ENCODE results near the gene MRPS9.

MRPS9 gene

DNA sequence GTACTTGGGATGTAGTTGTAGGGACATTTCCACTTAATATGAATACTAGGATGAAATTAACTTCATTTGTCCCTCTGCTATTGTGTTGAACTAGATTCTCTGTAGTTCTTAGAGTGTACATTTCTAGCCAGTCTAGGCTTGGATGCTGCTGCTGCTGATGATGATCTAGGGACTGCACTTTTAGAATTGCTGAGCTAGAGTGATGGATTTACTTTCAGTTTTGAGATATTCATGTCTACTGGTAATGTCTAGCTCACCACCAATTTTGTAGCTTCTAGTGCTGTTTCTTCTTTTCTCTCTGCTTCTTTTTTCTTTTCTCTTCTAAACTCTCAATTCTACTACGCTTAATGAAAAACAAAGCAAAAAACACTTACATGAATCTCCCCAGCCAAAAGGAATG, 49.4 kb downstream of the MRPS9 start:
- TF ChIP-seq, protein P1, sequence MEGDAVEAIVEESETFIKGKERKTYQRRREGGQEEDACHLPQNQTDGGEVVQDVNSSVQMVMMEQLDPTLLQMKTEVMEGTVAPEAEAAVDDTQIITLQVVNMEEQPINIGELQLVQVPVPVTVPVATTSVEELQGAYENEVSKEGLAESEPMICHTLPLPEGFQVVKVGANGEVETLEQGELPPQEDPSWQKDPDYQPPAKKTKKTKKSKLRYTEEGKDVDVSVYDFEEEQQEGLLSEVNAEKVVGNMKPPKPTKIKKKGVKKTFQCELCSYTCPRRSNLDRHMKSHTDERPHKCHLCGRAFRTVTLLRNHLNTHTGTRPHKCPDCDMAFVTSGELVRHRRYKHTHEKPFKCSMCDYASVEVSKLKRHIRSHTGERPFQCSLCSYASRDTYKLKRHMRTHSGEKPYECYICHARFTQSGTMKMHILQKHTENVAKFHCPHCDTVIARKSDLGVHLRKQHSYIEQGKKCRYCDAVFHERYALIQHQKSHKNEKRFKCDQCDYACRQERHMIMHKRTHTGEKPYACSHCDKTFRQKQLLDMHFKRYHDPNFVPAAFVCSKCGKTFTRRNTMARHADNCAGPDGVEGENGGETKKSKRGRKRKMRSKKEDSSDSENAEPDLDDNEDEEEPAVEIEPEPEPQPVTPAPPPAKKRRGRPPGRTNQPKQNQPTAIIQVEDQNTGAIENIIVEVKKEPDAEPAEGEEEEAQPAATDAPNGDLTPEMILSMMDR (IDR thresholded peaks at IDR 0.05) = no peak
- no peaks in the 10 kb centered on the region for H3K4me1 ChIP-seq (ENCODE audit: control insufficient read depth in 1 of 2, insufficient read depth in 1 of 2, low read depth in 1 of 2, low read length in 1 of 2)
- H3K4me3 ChIP-seq (ENCODE audit: low read depth in 1 of 2, low read length in 1 of 2) = no peak overlapping the region
- no peaks in the 10 kb centered on the region for H3K36me3 ChIP-seq
- no peaks in the 10 kb centered on the region for H3K27me3 ChIP-seq
- no peaks in the 10 kb centered on the region for H3K9me3 ChIP-seq
- H3K27ac ChIP-seq = no peak overlapping the region

GRCh38 chr2:105090091-105090490, 52.2 kb downstream of the MRPS9 start:
- Histone ChIP-seq H3K4me3 (ENCODE audit: low read depth in 1 of 2, low read length in 1 of 2) (no peak overlapping the region), H3K36me3 (no peaks in the 10 kb centered on the region), H3K9me3 (no peaks in the 10 kb centered on the region), H3K4me1 (ENCODE audit: control insufficient read depth in 1 of 2, insufficient read depth in 1 of 2, low read depth in 1 of 2, low read length in 1 of 2) (no peaks in the 10 kb centered on the region), H3K27me3 (no peaks in the 10 kb centered on the region), H3K27ac (no peak overlapping the region)
- TF ChIP-seq, protein P1 (IDR thresholded peaks at IDR 0.05) = no peak

- H3K4me1 ChIP-seq (ENCODE audit: control insufficient read depth in 1 of 2, insufficient read depth in 1 of 2, low read depth in 1 of 2, low read length in 1 of 2) = no peaks in the 10 kb centered on the region
- TF ChIP-seq, protein P1 (IDR thresholded peaks at IDR 0.05) = no peak
- no peaks in the 10 kb centered on the region for H3K27me3 ChIP-seq
- peaks cover 9% of the 10 kb centered on the region for H3K36me3 ChIP-seq
- no peak overlapping the region for H3K4me3 ChIP-seq (ENCODE audit: low read depth in 1 of 2, low read length in 1 of 2)
- H3K9me3 ChIP-seq = no peaks in the 10 kb centered on the region
- H3K27ac ChIP-seq = no peak overlapping the region
Observed at GRCh38 chr2:105092797-105093196, 54.9 kb downstream of the MRPS9 start.

GRCh38 chr2:105099153-105099552, 61.3 kb downstream of the MRPS9 start:
- Histone ChIP-seq H3K4me3 (ENCODE audit: low read depth in 1 of 2, low read length in 1 of 2) (no peak overlapping the region), H3K36me3 (peaks cover 19% of the 10 kb centered on the region)

DNA sequence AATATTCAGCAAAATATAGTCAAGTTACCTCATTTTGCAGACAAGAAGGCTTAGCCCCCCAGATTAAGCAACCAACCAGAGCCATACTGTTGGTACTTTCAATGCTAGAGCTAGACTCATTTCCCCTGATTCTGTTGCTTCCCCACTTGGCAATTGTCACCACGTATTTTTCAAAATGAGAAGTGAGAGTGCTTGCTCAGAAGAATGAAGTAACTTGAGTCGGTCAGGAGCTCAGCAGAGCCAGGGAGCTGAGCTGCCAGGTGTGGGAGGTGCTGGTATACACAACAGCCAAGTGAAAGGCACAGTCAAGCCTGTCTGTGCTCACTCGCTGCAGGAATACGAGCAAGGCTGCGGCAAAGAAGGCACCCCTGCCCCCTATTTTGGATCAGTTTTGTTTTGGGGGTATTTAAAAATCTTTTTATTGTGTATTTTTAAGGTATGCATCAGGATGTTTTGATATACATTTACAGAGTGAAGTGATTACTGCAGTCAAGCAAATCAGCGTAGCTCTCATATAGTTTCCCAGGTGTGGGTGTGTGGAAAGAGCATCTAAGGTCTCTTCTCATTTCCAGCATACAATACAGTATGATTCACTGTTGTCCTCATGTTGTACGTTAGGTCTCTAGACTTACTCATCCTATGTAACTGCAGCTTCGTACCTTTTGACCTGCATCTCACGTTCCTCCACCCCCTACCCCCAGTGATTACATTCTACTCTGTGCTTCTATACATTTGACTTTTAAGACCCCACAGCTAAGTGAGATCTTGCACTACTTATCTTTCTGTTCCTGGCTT, 62.4 kb downstream of the MRPS9 start:
- no peak overlapping the region for H3K27ac ChIP-seq
- TF ChIP-seq, protein P1 (IDR thresholded peaks at IDR 0.05) = no peak
- H3K4me3 ChIP-seq (ENCODE audit: low read depth in 1 of 2, low read length in 1 of 2) = no peak overlapping the region
- H3K4me1 ChIP-seq (ENCODE audit: control insufficient read depth in 1 of 2, insufficient read depth in 1 of 2, low read depth in 1 of 2, low read length in 1 of 2) = no peaks in the 10 kb centered on the region
- H3K27me3 ChIP-seq = no peaks in the 10 kb centered on the region
- peaks cover 19% of the 10 kb centered on the region for H3K36me3 ChIP-seq
- H3K9me3 ChIP-seq = no peaks in the 10 kb centered on the region

More at GRCh38 chr2:105099153-105099552, 61.3 kb downstream of the MRPS9 start:
- H3K9me3 ChIP-seq = no peaks in the 10 kb centered on the region
- TF ChIP-seq, protein P1 (IDR thresholded peaks at IDR 0.05) = no peak
- H3K4me1 ChIP-seq (ENCODE audit: control insufficient read depth in 1 of 2, insufficient read depth in 1 of 2, low read depth in 1 of 2, low read length in 1 of 2) = no peaks in the 10 kb centered on the region
- H3K27ac ChIP-seq = no peak overlapping the region
- H3K27me3 ChIP-seq = no peaks in the 10 kb centered on the region
